IPS DF 6.9 (cell line): ENCODE results near the gene MAML3.

Source experiments
- DNase-seq: peaks from one replicate; pipeline ENCODE4 v3.0.0-alpha.2; 2013; ENCODE audit warnings: low read depth, low spot score
- H3K27ac ChIP-seq: one replicate; pipeline ENCODE4 v1.5.1; 2013; ENCODE audit warnings: low read length, control low read depth
- H3K27me3 ChIP-seq: 2 replicates; pipeline ENCODE4 v1.6.1; 2013; ENCODE audit warnings: mild to moderate bottlenecking, low read length; ENCODE audit not compliant: control insufficient read depth, insufficient read depth
- H3K36me3 ChIP-seq: 2 replicates; pipeline ENCODE4 v1.6.1; 2013; ENCODE audit warnings: low read length; ENCODE audit not compliant: control insufficient read depth, insufficient read depth
- H3K4me1 ChIP-seq: 2 replicates; pipeline ENCODE4 v1.6.1; 2013; ENCODE audit warnings: low read length; ENCODE audit not compliant: control insufficient read depth, insufficient read depth
- H3K4me3 ChIP-seq: 2 replicates; pipeline ENCODE4 v1.5.1; 2013; ENCODE audit warnings: mild to moderate bottlenecking, low read length
- H3K9me3 ChIP-seq: 2 replicates; pipeline ENCODE4 v1.6.1; 2013; ENCODE audit warnings: low read length, inconsistent platforms; ENCODE audit not compliant: control insufficient read depth, insufficient read depth
- WGBS: extraction: QIAGEN DNeasy Blood & Tissue Kit; methylation state at CpG from one replicate; pipeline ENCODE4 v1.1.7; 2013; ENCODE audit warnings: mixed read lengths, missing lambda C conversion rate; ENCODE audit not compliant: insufficient read length, insufficient coverage; 5-methylcytosine and 5-hydroxymethylcytosine counted together

The MAML3 gene

GRCh38 chr4:140156529-140157171 lies 2.7 kb upstream of the MAML3 start:
- Histone ChIP-seq H3K27ac (no peak overlapping the region), H3K27me3 (no peaks in the 10 kb centered on the region), H3K36me3 (no peaks in the 10 kb centered on the region), H3K9me3 (no peaks in the 10 kb centered on the region), H3K4me3 (no peak overlapping the region), H3K4me1 (no peaks in the 10 kb centered on the region)
- WGBS = no CpG with 5 or more reads among the region's 4 CpGs
- DNase-seq = no peak

- no peaks in the 10 kb centered on the region for H3K9me3 ChIP-seq
- peak overlapping the region; percentile 69; the same call in 1 of the 2 replicates for H3K4me3 ChIP-seq
- H3K36me3 ChIP-seq = no peaks in the 10 kb centered on the region
- no peak for DNase-seq
- H3K27me3 ChIP-seq = no peaks in the 10 kb centered on the region
- no peaks in the 10 kb centered on the region for H3K4me1 ChIP-seq
- WGBS = no CpG with 5 or more reads among the region's 3 CpGs
- no peak overlapping the region for H3K27ac ChIP-seq
Observed at GRCh38 chr4:140154572-140154891, 548 bp upstream of the MAML3 start.

- Histone ChIP-seq H3K27ac (no peak overlapping the region), H3K4me3 (peak overlapping the region; percentile 69; the same call in 1 of the 2 replicates), H3K36me3 (no peaks in the 10 kb centered on the region), H3K9me3 (no peaks in the 10 kb centered on the region), H3K27me3 (no peaks in the 10 kb centered on the region), H3K4me1 (no peaks in the 10 kb centered on the region)
- DNase-seq = no peak
- no CpG with 5 or more reads among the region's 14 CpGs for WGBS
Observed at GRCh38 chr4:140153419-140153717, 616 bp downstream of the MAML3 start.

GRCh38 chr4:140152751-140153418 lies 1.1 kb downstream of the MAML3 start:
- DNase-seq = no peak
- H3K4me3 ChIP-seq = peak overlapping the region; percentile 69
- H3K4me1 ChIP-seq = no peaks in the 10 kb centered on the region
- H3K27ac ChIP-seq = no peak overlapping the region
- no peaks in the 10 kb centered on the region for H3K9me3 ChIP-seq
- WGBS = no CpG with 5 or more reads among the region's 54 CpGs
- no peaks in the 10 kb centered on the region for H3K27me3 ChIP-seq
- H3K36me3 ChIP-seq = no peaks in the 10 kb centered on the region

- Histone ChIP-seq H3K4me3 (peak overlapping the region; percentile 69; the same call in 1 of the 2 replicates), H3K9me3 (no peaks in the 10 kb centered on the region), H3K27me3 (no peaks in the 10 kb centered on the region), H3K36me3 (no peaks in the 10 kb centered on the region), H3K27ac (no peak overlapping the region), H3K4me1 (no peaks in the 10 kb centered on the region)
- no CpG with 5 or more reads among the region's 50 CpGs for WGBS
- DNase-seq = no peak
Observed at GRCh38 chr4:140152013-140152703, 1.8 kb downstream of the MAML3 start.

- no CpG with 5 or more reads among the region's 11 CpGs for WGBS
- H3K4me3 ChIP-seq = peak overlapping the region; percentile 69; the same call in 1 of the 2 replicates
- no peaks in the 10 kb centered on the region for H3K9me3 ChIP-seq
- H3K36me3 ChIP-seq = no peaks in the 10 kb centered on the region
- peak; percentile 68 for DNase-seq
- no peaks in the 10 kb centered on the region for H3K27me3 ChIP-seq
- no peaks in the 10 kb centered on the region for H3K4me1 ChIP-seq
- no peak overlapping the region for H3K27ac ChIP-seq
Observed at GRCh38 chr4:140151699-140152012, 2.3 kb downstream of the MAML3 start.

- H3K4me1 ChIP-seq = no peaks in the 10 kb centered on the region
- no CpG with 5 or more reads among the region's 84 CpGs for WGBS
- peak; percentile 66 for DNase-seq
Observed at GRCh38 chr4:140150886-140151698, 2.9 kb downstream of the MAML3 start.

GRCh38 chr4:140150636-140150885 lies 3.4 kb downstream of the MAML3 start:
- no peaks in the 10 kb centered on the region for H3K9me3 ChIP-seq
- DNase-seq = no peak
- no peak overlapping the region for H3K27ac ChIP-seq
- H3K4me1 ChIP-seq = no peaks in the 10 kb centered on the region
- H3K36me3 ChIP-seq = no peaks in the 10 kb centered on the region
- peak overlapping the region; percentile 69; the same call in 1 of the 2 replicates for H3K4me3 ChIP-seq
- no CpG with 5 or more reads among the region's 13 CpGs for WGBS
- H3K27me3 ChIP-seq = no peaks in the 10 kb centered on the region

More at GRCh38 chr4:140150886-140151698, 2.9 kb downstream of the MAML3 start:
- H3K4me3 ChIP-seq = peak overlapping the region; percentile 69; the same call in 1 of the 2 replicates
- H3K27ac ChIP-seq = no peak overlapping the region
- H3K36me3 ChIP-seq = no peaks in the 10 kb centered on the region
- no peaks in the 10 kb centered on the region for H3K27me3 ChIP-seq
- no peaks in the 10 kb centered on the region for H3K9me3 ChIP-seq

- peak overlapping the region; percentile 69; the same call in 1 of the 2 replicates for H3K4me3 ChIP-seq
- H3K27ac ChIP-seq = no peak overlapping the region
- H3K36me3 ChIP-seq = no peaks in the 10 kb centered on the region
- H3K4me1 ChIP-seq = peaks cover under 1% of the 10 kb centered on the region; the same call in 1 of the 2 replicates
- DNase-seq = no peak
- H3K9me3 ChIP-seq = no peaks in the 10 kb centered on the region
- WGBS = no CpG with 5 or more reads among the region's 20 CpGs
- no peaks in the 10 kb centered on the region for H3K27me3 ChIP-seq
Observed at GRCh38 chr4:140149846-140150635, 3.9 kb downstream of the MAML3 start.

GRCh38 chr4:140144050-140144449 lies 9.9 kb downstream of the MAML3 start:
- peaks cover 1% of the 10 kb centered on the region; the same call in 1 of the 2 replicates for H3K4me1 ChIP-seq

More at GRCh38 chr4:140144050-140144449, 9.9 kb downstream of the MAML3 start:
- DNase-seq = no peak
- H3K4me3 ChIP-seq = no peak overlapping the region
- no peaks in the 10 kb centered on the region for H3K9me3 ChIP-seq
- WGBS = no CpG with 5 or more reads among the region's 5 CpGs
- no peaks in the 10 kb centered on the region for H3K36me3 ChIP-seq
- H3K27me3 ChIP-seq = no peaks in the 10 kb centered on the region
- no peak overlapping the region for H3K27ac ChIP-seq
